CD4-positive, alpha-beta T cell (primary cell): ENCODE results near the gene STARD5. TPM values are rescaled to one million over a fixed set of nuclear protein-coding genes. Genes with fewer than 3 reads are reported as not detected.

Experiments used
- ATAC-seq: fragments of 200-7000 bp; cut with Tn5 transposase; one replicate; pipeline ENCODE4 v1.10.0; 2022; ENCODE audit warnings: mild to moderate bottlenecking; ENCODE audit not compliant: poor library complexity
- CTCF ChIA-PET: fragments of 350-600 bp; sonication (Branson Sonifier 250); formaldehyde crosslinking; loops from one replicate; lab custom pipeline; 2021; ENCODE audit warnings: antibody characterized with exemption, inconsistent platforms; lab: Charles Lee
- POLR2A ChIA-PET: fragments of 350-600 bp; sonication (Branson Sonifier 250); formaldehyde crosslinking; loops from one replicate; lab custom pipeline; 2021; ENCODE audit warnings: antibody characterized with exemption, inconsistent platforms; lab: Charles Lee
- DNase-seq, 14 experiments: peaks; one replicate each; pipeline ENCODE4 v3.0.0-alpha.2; 2013 to 2020; ENCODE audit warnings: mixed read lengths in 2 of 14
- H3K27ac ChIP-seq, 2 donors: one replicate each; pipeline versions ENCODE4 v1.5.1 to v1.7.0; 2013; ENCODE audit warnings: low read length in 2 of 2, low read depth in 1 of 2, mild to moderate bottlenecking in 1 of 2
- H3K27me3 ChIP-seq, 2 experiments: 1 replicate in 1 of 2; 2 replicates in 1 of 2; pipeline versions ENCODE4 v1.6.1 to v1.7.0; 2013; ENCODE audit warnings: low read length in 2 of 2, control low read depth in 1 of 2, mild to moderate bottlenecking in 1 of 2, moderate library complexity in 1 of 2; ENCODE audit not compliant: insufficient read depth in 2 of 2, control insufficient read depth in 1 of 2
- H3K36me3 ChIP-seq: one replicate; pipeline ENCODE4 v1.6.1; 2013; ENCODE audit warnings: low read length, control low read depth; ENCODE audit not compliant: insufficient read depth
- H3K4me1 ChIP-seq: one replicate; pipeline ENCODE4 v1.6.1; 2013; ENCODE audit warnings: low read length, control low read depth; ENCODE audit not compliant: insufficient read depth
- H3K4me3 ChIP-seq: one replicate; pipeline ENCODE4 v1.5.1; 2013; ENCODE audit warnings: mild to moderate bottlenecking, low read length, moderate library complexity
- H3K9me3 ChIP-seq, 2 experiments: 1 replicate in 1 of 2; 2 replicates in 1 of 2; pipeline versions ENCODE4 v1.6.1 to v1.7.0; 2013; ENCODE audit warnings: low read length in 2 of 2, mild to moderate bottlenecking in 2 of 2, control low read depth in 1 of 2, moderate library complexity in 1 of 2; ENCODE audit not compliant: control insufficient read depth in 1 of 2, insufficient read depth in 1 of 2
- H3K27ac Mint-ChIP-seq: one replicate; pipeline ENCODE4 v1.8.0; 2020; ENCODE audit warnings: mixed read lengths
- H3K27me3 Mint-ChIP-seq: one replicate; pipeline ENCODE4 v1.8.0; 2021; ENCODE audit warnings: mixed read lengths
- H3K36me3 Mint-ChIP-seq: one replicate; pipeline ENCODE4 v1.8.0; 2021; ENCODE audit warnings: low read depth, mixed read lengths
- H3K4me1 Mint-ChIP-seq: one replicate; pipeline ENCODE4 v1.8.0; 2021; ENCODE audit warnings: low read depth, mixed read lengths
- H3K4me3 Mint-ChIP-seq: one replicate; pipeline ENCODE4 v1.8.0; 2020; ENCODE audit warnings: mild to moderate bottlenecking, mixed read lengths
- H3K9me3 Mint-ChIP-seq: one replicate; pipeline ENCODE4 v1.8.0; 2020; ENCODE audit warnings: mixed read lengths
- intact Hi-C, 2 experiments: fragments of 100-400 bp; cut with DNase I in 1 of 2; cut with micrococcal nuclease in 1 of 2; formaldehyde crosslinking; loops; one replicate each; pipeline versions ENCODE4 v1.15.1 to v1.9.0; 2023 to 2025; cut with DNase I, micrococcal nuclease
- total RNA-seq, 174 experiments: library from RNA in 2 of 174; stranded (reverse) in 2 of 174; gene quantifications; one replicate each; pipeline ENCODE4 v1.2.3 and lab custom pipeline; 2021 to 2026
- TF ChIP-seq, protein P1 (sequence below): fragments of 200-600 bp; IDR thresholded peaks from one replicate; pipeline ENCODE4 v1.8.0; 2022; ENCODE audit warnings: antibody characterized with exemption, mild to moderate bottlenecking

The STARD5 gene
- total RNA-seq, 2 experiments from 2014 or later: 9.7 to 9.8 TPM

DNA sequence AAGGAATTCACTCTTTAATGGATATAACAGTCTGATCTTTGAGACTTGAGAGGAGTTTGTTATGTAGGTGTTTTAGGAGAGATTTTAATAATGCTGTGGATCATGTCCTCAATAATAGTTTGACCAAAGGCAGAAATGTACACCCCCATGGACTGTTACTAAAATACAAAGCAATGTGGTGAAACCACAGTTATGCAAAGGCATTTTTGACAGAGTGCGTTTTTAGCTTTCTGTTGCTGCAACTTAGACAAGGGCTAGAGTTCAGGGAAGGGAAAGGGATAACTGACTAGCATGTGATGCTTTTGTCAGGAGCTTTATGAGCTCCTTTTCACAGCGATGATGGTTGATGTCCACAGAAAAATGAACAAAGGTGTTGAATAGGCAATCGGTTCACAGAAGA lies 3.6 kb upstream of the STARD5 start:
- no peak overlapping the region for H3K4me3 Mint-ChIP-seq
- DNase-seq (no peak), ATAC-seq (no peak)
- H3K27ac Mint-ChIP-seq: peak overlapping the region; percentile 21
- no peak overlapping the region for H3K4me3 ChIP-seq
- H3K4me1 Mint-ChIP-seq: peaks cover 51% of the 10 kb centered on the region
- H3K27me3 Mint-ChIP-seq: no peaks in the 10 kb centered on the region
- intact Hi-C loops: no loop called here
- peaks cover under 1% of the 10 kb centered on the region for H3K36me3 Mint-ChIP-seq
- no peaks in the 10 kb centered on the region for H3K9me3 Mint-ChIP-seq
- TF ChIP-seq, protein P1, sequence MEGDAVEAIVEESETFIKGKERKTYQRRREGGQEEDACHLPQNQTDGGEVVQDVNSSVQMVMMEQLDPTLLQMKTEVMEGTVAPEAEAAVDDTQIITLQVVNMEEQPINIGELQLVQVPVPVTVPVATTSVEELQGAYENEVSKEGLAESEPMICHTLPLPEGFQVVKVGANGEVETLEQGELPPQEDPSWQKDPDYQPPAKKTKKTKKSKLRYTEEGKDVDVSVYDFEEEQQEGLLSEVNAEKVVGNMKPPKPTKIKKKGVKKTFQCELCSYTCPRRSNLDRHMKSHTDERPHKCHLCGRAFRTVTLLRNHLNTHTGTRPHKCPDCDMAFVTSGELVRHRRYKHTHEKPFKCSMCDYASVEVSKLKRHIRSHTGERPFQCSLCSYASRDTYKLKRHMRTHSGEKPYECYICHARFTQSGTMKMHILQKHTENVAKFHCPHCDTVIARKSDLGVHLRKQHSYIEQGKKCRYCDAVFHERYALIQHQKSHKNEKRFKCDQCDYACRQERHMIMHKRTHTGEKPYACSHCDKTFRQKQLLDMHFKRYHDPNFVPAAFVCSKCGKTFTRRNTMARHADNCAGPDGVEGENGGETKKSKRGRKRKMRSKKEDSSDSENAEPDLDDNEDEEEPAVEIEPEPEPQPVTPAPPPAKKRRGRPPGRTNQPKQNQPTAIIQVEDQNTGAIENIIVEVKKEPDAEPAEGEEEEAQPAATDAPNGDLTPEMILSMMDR: no peak
- POLR2A ChIA-PET: interaction anchor here (0.7 to 8.2 kb wide), 9 partner anchors 9 to 52 kb away, joined by 3 to 71 read pairs (median 4); no protein-coding TSS in a partner anchor
- peaks cover 19% of the 10 kb centered on the region for H3K4me1 ChIP-seq
- H3K27ac ChIP-seq: no peak overlapping the region
- no peaks in the 10 kb centered on the region for H3K27me3 ChIP-seq
- CTCF ChIA-PET: interaction anchor here (1.4 to 1.7 kb wide), 2 partner anchors 9 to 53 kb away, joined by 4 to 7 read pairs; no protein-coding TSS in a partner anchor
- H3K9me3 ChIP-seq: no peaks in the 10 kb centered on the region
- no peaks in the 10 kb centered on the region for H3K36me3 ChIP-seq

DNA sequence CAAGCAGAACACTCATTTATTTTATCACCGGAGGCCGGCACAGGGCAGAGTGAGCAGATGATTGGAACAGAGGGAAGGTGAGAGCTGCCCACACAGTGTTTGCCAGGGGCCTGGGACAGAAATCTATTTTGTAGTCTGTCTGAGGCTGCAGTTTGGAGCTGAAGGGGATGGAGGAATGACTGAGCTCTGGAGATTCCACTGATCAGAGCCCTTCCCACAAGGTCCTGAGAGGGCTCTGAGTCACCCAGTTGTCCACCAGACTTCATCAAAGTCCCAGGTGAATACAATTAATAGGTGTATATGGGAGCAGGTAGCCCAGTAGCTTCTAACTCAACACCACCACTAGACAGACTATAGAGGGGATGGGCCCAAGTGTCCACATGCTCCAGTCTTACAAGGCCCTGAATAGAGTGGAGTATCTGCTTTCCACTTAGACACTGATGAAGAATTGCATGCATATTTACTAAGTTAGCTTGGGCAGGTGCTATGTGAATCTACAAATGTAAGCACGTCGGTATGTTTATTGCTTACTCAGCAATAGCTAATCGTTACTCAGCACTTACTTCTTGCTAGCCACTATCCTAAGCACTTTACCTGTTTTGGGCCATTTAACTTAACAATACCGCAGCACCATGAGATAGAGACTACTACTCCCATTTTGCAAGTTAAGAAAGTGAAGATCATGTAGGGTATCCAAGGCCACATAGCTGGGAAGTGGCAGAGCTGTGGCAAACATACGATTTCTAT lies 2.7 kb upstream of the STARD5 start:
- Histone ChIP-seq H3K27ac (no peak overlapping the region), H3K9me3 (no peaks in the 10 kb centered on the region), H3K4me3 (no peak overlapping the region), H3K4me1 (peaks cover 26% of the 10 kb centered on the region), H3K36me3 (no peaks in the 10 kb centered on the region), H3K27me3 (no peaks in the 10 kb centered on the region)
- Mint-ChIP-seq H3K4me1 (peaks cover 59% of the 10 kb centered on the region), H3K4me3 (no peak overlapping the region), H3K9me3 (no peaks in the 10 kb centered on the region), H3K27ac (peak overlapping the region; percentile 21), H3K36me3 (peaks cover 7% of the 10 kb centered on the region), H3K27me3 (no peaks in the 10 kb centered on the region)
- ChIA-PET CTCF (interaction anchor here (0.8 to 1.7 kb wide), 3 partner anchors 10 to 60 kb away, joined by 3 to 7 read pairs (median 4); no protein-coding TSS in a partner anchor), POLR2A (interaction anchor here (1.0 to 8.2 kb wide), 8 partner anchors 9 to 51 kb away, joined by 3 to 71 read pairs (median 4); no protein-coding TSS in a partner anchor)
- DNase-seq (no peak), ATAC-seq (no peak)
- intact Hi-C loops: no loop called here
- TF ChIP-seq, protein P1: no peak

DNA sequence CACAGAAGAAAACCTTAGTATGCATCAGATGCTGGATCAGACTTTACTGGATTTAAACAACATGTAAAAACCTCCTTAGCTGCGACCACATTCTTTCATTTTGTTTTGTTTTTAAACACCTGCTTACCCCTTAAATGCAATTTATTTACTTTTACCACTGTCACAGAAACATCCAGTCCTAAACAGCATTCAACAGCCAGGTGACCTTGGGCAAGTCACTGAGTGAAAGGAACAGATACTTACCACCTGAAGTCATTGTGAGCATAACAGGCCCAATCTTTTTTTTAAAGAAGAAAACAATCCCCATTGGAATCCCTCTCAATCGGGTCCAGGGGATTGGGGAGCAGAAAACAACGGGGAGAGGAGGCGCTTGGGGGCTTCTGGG lies 390 bp downstream of the STARD5 start:
- ATAC-seq: peak; percentile 1
- no peak for DNase-seq
- intact Hi-C loops: loop anchor here (2.0 to 5.0 kb wide), 3 partner anchors 25 to 336 kb away; partner anchors contain the start of gene MESD (in 1 of the 2)
- Mint-ChIP-seq H3K27me3 (no peaks in the 10 kb centered on the region), H3K9me3 (no peaks in the 10 kb centered on the region), H3K4me1 (peaks cover 59% of the 10 kb centered on the region), H3K36me3 (peaks cover 24% of the 10 kb centered on the region), H3K27ac (peak overlapping the region; percentile 83), H3K4me3 (peak overlapping the region; percentile 93)
- TF ChIP-seq, protein P1: no peak
- Histone ChIP-seq H3K4me1 (peaks cover 26% of the 10 kb centered on the region), H3K27ac (peak overlapping the region in 1 of 2 donors; percentile 52), H3K4me3 (peak overlapping the region; percentile 65), H3K36me3 (peaks cover 14% of the 10 kb centered on the region), H3K27me3 (no peaks in the 10 kb centered on the region), H3K9me3 (no peaks in the 10 kb centered on the region)
- ChIA-PET POLR2A (interaction anchor here (0.8 to 8.2 kb wide), 14 partner anchors 8 to 628 kb away, joined by 3 to 71 read pairs (median 8); partner anchors contain the start of gene ABHD17C), CTCF (interaction anchor here (0.8 to 2.0 kb wide), 3 partner anchors 13 to 58 kb away, joined by 3 to 9 read pairs (median 7); no protein-coding TSS in a partner anchor)
